ENCODE data around the gene HLA-DOA. TPM values are rescaled to one million over a fixed set of nuclear protein-coding genes. Genes with fewer than 3 reads are reported as not detected.

HLA-DOA gene
- total RNA-seq, 1 experiment from 2014 or later = 13.6 TPM

- TF ChIP-seq RELA (CRISPR knock-in tag; IDR thresholded peaks at IDR 0.05; ENCODE audit: borderline replicate concordance) (no peak), SP1 (CRISPR knock-in tag; conservative IDR thresholded peaks at IDR 0.05) (peak; percentile 63), AR (CRISPR knock-in tag; IDR thresholded peaks at IDR 0.05) (peak; percentile 72; the same call in 1 of the 2 replicates), HMGA2 (CRISPR knock-in tag; IDR thresholded peaks at IDR 0.05) (peak; percentile 88), NR2C2 (CRISPR knock-in tag; IDR thresholded peaks at IDR 0.05) (no peak), GABPB1 (CRISPR knock-in tag; IDR thresholded peaks at IDR 0.05) (0 out of 2 replicates have a peak, but pooled peaks have one; percentile 26), E2F4 (CRISPR knock-in tag; IDR thresholded peaks at IDR 0.05; ENCODE audit: borderline replicate concordance, low read depth) (peak; percentile 50; the same call in 1 of the 2 replicates), ZNF425 (CRISPR knock-in tag; conservative IDR thresholded peaks at IDR 0.05) (0 out of 2 replicates have a peak, but pooled peaks have one; percentile 59), TCF7 (CRISPR knock-in tag; IDR thresholded peaks at IDR 0.05; ENCODE audit: low read depth) (peak; percentile 36; the same call in 1 of the 2 replicates), ZNF396 (CRISPR knock-in tag; IDR thresholded peaks at IDR 0.05; ENCODE audit: borderline replicate concordance) (no peak), NFYB (CRISPR knock-in tag; conservative IDR thresholded peaks at IDR 0.05; ENCODE audit: low read depth) (peak; percentile 57; the same call in 1 of the 2 replicates), CREB1 (CRISPR knock-in tag; IDR thresholded peaks at IDR 0.05) (no peak), ZNF232 (CRISPR knock-in tag; IDR thresholded peaks at IDR 0.05) (0 out of 2 replicates have a peak, but pooled peaks have one; percentile 46), USF1 (CRISPR knock-in tag; IDR thresholded peaks at IDR 0.05) (peak; percentile 56; the same call in 1 of the 2 replicates), ZNF263 (CRISPR knock-in tag; IDR thresholded peaks at IDR 0.05; ENCODE audit: low read depth) (no peak), IRF1 (CRISPR knock-in tag; IDR thresholded peaks at IDR 0.05) (peak; percentile 72; the same call in 1 of the 2 replicates), ZMAT4 (CRISPR knock-in tag; IDR thresholded peaks at IDR 0.05) (peak; percentile 80), STAT6 (CRISPR knock-in tag; conservative IDR thresholded peaks at IDR 0.05; ENCODE audit: low read depth) (no peak), KAT7 (CRISPR knock-in tag; IDR thresholded peaks at IDR 0.05; ENCODE audit: borderline replicate concordance) (no peak), CTCF (IDR thresholded peaks at IDR 0.05) (no peak), ETV6 (CRISPR knock-in tag; IDR thresholded peaks at IDR 0.05) (peak; percentile 12; the same call in 1 of the 2 replicates), ATF3 (CRISPR knock-in tag; conservative IDR thresholded peaks at IDR 0.05) (peak; percentile 58; the same call in 1 of the 2 replicates), NFE2L1 (CRISPR knock-in tag; IDR thresholded peaks at IDR 0.05) (peak; percentile 79)
Observed at GRCh38 chr6:32971581-32972352, 37.6 kb downstream of the HLA-DOA start (continued).

All from WTC11 (cell line).